ENCODE measurements around the gene AGRN. TPM values are rescaled to one million over a fixed set of nuclear protein-coding genes. Genes with fewer than 3 reads are reported as not detected.

AGRN gene
- total RNA-seq, 5 donors from 2014 or later (not counting 1 experiment from before 2014, with no cell fraction given) = 6.0 to 16.3 (median 9.9) TPM

- no peaks in the 10 kb centered on the region for H3K27me3 Mint-ChIP-seq
- no peak for ATAC-seq (replicated peaks in 1 of 4)
- 96% methylated on average over 32 of the region's 33 CpGs for WGBS (ENCODE audit: insufficient coverage)
- peaks cover 8 to 11% (median 10%) of the 10 kb centered on the region in 3 donors for H3K4me1 Mint-ChIP-seq
- peaks cover 0 to 12% of the 10 kb centered on the region in 2 experiments for H3K27me3 ChIP-seq (replicated peaks in 1 of 2; ENCODE audit: control insufficient read depth in 2 of 2, extremely low read depth in 1 of 2, insufficient read depth in 2 of 2, low read length in 1 of 2)
- no peak overlapping the region for H3K4me3 ChIP-seq (ENCODE audit: control insufficient read depth in 1 of 2, extremely low read depth in 1 of 2, low read length in 1 of 2)
- no peaks in the 10 kb centered on the region for H3K9me3 Mint-ChIP-seq
- H3K27ac Mint-ChIP-seq = no peak overlapping the region
- no peaks in the 10 kb centered on the region for H3K36me3 Mint-ChIP-seq
- H3K4me1 ChIP-seq (ENCODE audit: control insufficient read depth in 1 of 2, extremely low read depth in 1 of 2, insufficient read depth in 2 of 2, low read length in 2 of 2) = peaks cover 0 to 17% of the 10 kb centered on the region in 2 experiments
- H3K27ac ChIP-seq (ENCODE audit: low read length) = no peak overlapping the region
- no peak for DNase-seq
- CTCF ChIA-PET = no interaction called here
- H3K36me3 ChIP-seq (ENCODE audit: control insufficient read depth in 2 of 2, extremely low read depth in 1 of 2, insufficient read depth in 1 of 2, low read length in 1 of 2) = no peaks in the 10 kb centered on the region
- POLR2A ChIA-PET = no interaction called here
- H3K4me3 Mint-ChIP-seq = no peak overlapping the region
- no peaks in the 10 kb centered on the region for H3K9me3 ChIP-seq
Observed at GRCh38 chr1:1043921-1044320, 24.0 kb downstream of the AGRN start.

- no peaks in the 10 kb centered on the region for H3K9me3 ChIP-seq
- ChIA-PET CTCF (no interaction called here), POLR2A (no interaction called here)
- ATAC-seq (replicated peaks in 1 of 4) (no peak), DNase-seq (no peak)
- no peaks in the 10 kb centered on the region for H3K36me3 ChIP-seq (ENCODE audit: control insufficient read depth in 2 of 2, extremely low read depth in 1 of 2, insufficient read depth in 1 of 2, low read length in 1 of 2)
- H3K9me3 Mint-ChIP-seq = no peaks in the 10 kb centered on the region
- H3K4me1 ChIP-seq (ENCODE audit: control insufficient read depth in 1 of 2, extremely low read depth in 1 of 2, insufficient read depth in 2 of 2, low read length in 2 of 2) = peaks cover 0 to 11% of the 10 kb centered on the region in 2 experiments
- H3K4me1 Mint-ChIP-seq = peaks cover 3 to 5% (median 3%) of the 10 kb centered on the region in 3 donors
- H3K36me3 Mint-ChIP-seq = no peaks in the 10 kb centered on the region
- peaks cover 0 to 5% of the 10 kb centered on the region in 2 experiments for H3K27me3 ChIP-seq (replicated peaks in 1 of 2; ENCODE audit: control insufficient read depth in 2 of 2, extremely low read depth in 1 of 2, insufficient read depth in 2 of 2, low read length in 1 of 2)
- WGBS (ENCODE audit: insufficient coverage) = 88% methylated on average over 30 of the region's 34 CpGs
- H3K27me3 Mint-ChIP-seq = no peaks in the 10 kb centered on the region
- H3K4me3 ChIP-seq (ENCODE audit: control insufficient read depth in 1 of 2, extremely low read depth in 1 of 2, low read length in 1 of 2) = no peak overlapping the region
- no peak overlapping the region for H3K27ac Mint-ChIP-seq
- no peak overlapping the region for H3K4me3 Mint-ChIP-seq
- no peak overlapping the region for H3K27ac ChIP-seq (ENCODE audit: low read length)
Observed at GRCh38 chr1:1044455-1045078, 24.6 kb downstream of the AGRN start.

GRCh38 chr1:1045129-1045528 is 25.2 kb downstream of the AGRN start:
- H3K4me1 Mint-ChIP-seq = peaks cover 0 to 1% (median 0%) of the 10 kb centered on the region in 3 donors
- H3K36me3 Mint-ChIP-seq = no peaks in the 10 kb centered on the region
- no peaks in the 10 kb centered on the region for H3K27me3 ChIP-seq (replicated peaks in 1 of 2; ENCODE audit: control insufficient read depth in 2 of 2, extremely low read depth in 1 of 2, insufficient read depth in 2 of 2, low read length in 1 of 2)
- ATAC-seq (replicated peaks in 1 of 4) = no peak
- no peaks in the 10 kb centered on the region for H3K9me3 ChIP-seq
- peaks cover 0 to 5% of the 10 kb centered on the region in 2 experiments for H3K4me1 ChIP-seq (ENCODE audit: control insufficient read depth in 1 of 2, extremely low read depth in 1 of 2, insufficient read depth in 2 of 2, low read length in 2 of 2)
- POLR2A ChIA-PET = no interaction called here
- CTCF ChIA-PET = no interaction called here
- no peak overlapping the region for H3K4me3 Mint-ChIP-seq
- H3K27ac Mint-ChIP-seq = no peak overlapping the region
- no peak overlapping the region for H3K27ac ChIP-seq (ENCODE audit: low read length)
- no peak overlapping the region for H3K4me3 ChIP-seq (ENCODE audit: control insufficient read depth in 1 of 2, extremely low read depth in 1 of 2, low read length in 1 of 2)
- no peaks in the 10 kb centered on the region for H3K9me3 Mint-ChIP-seq
- WGBS (ENCODE audit: insufficient coverage) = 94% methylated on average over 20 of the region's 23 CpGs
- H3K27me3 Mint-ChIP-seq = no peaks in the 10 kb centered on the region
- no peak for DNase-seq
- no peaks in the 10 kb centered on the region for H3K36me3 ChIP-seq (ENCODE audit: control insufficient read depth in 2 of 2, extremely low read depth in 1 of 2, insufficient read depth in 1 of 2, low read length in 1 of 2)

- Histone ChIP-seq H3K36me3 (ENCODE audit: control insufficient read depth in 2 of 2, extremely low read depth in 1 of 2, insufficient read depth in 1 of 2, low read length in 1 of 2) (no peaks in the 10 kb centered on the region), H3K27ac (ENCODE audit: low read length) (no peak overlapping the region), H3K4me3 (ENCODE audit: control insufficient read depth in 1 of 2, extremely low read depth in 1 of 2, low read length in 1 of 2) (no peak overlapping the region), H3K4me1 (ENCODE audit: control insufficient read depth in 1 of 2, extremely low read depth in 1 of 2, insufficient read depth in 2 of 2, low read length in 2 of 2) (no peaks in the 10 kb centered on the region), H3K9me3 (no peaks in the 10 kb centered on the region), H3K27me3 (replicated peaks in 1 of 2; ENCODE audit: control insufficient read depth in 2 of 2, extremely low read depth in 1 of 2, insufficient read depth in 2 of 2, low read length in 1 of 2) (no peaks in the 10 kb centered on the region)
- DNase-seq = no peak
- H3K36me3 Mint-ChIP-seq = no peaks in the 10 kb centered on the region
- H3K27ac Mint-ChIP-seq = no peak overlapping the region
- no peaks in the 10 kb centered on the region for H3K27me3 Mint-ChIP-seq
- no peak overlapping the region for H3K4me3 Mint-ChIP-seq
- no peaks in the 10 kb centered on the region for H3K4me1 Mint-ChIP-seq
- ChIA-PET POLR2A (no interaction called here), CTCF (no interaction called here)
- 94% methylated on average over 20 of the region's 20 CpGs for WGBS (ENCODE audit: insufficient coverage)
- no peaks in the 10 kb centered on the region for H3K9me3 Mint-ChIP-seq
- no peak for ATAC-seq (replicated peaks in 1 of 4)
Observed at GRCh38 chr1:1046243-1046642, 26.3 kb downstream of the AGRN start.

- Mint-ChIP-seq H3K9me3 (no peaks in the 10 kb centered on the region), H3K4me1 (no peaks in the 10 kb centered on the region), H3K36me3 (no peaks in the 10 kb centered on the region), H3K27ac (no peak overlapping the region), H3K4me3 (no peak overlapping the region), H3K27me3 (no peaks in the 10 kb centered on the region)
- ChIA-PET POLR2A (no interaction called here), CTCF (no interaction called here)
- Histone ChIP-seq H3K4me1 (ENCODE audit: control insufficient read depth in 1 of 2, extremely low read depth in 1 of 2, insufficient read depth in 2 of 2, low read length in 2 of 2) (no peaks in the 10 kb centered on the region), H3K27ac (ENCODE audit: low read length) (no peak overlapping the region), H3K36me3 (ENCODE audit: control insufficient read depth in 2 of 2, extremely low read depth in 1 of 2, insufficient read depth in 1 of 2, low read length in 1 of 2) (no peaks in the 10 kb centered on the region), H3K4me3 (ENCODE audit: control insufficient read depth in 1 of 2, extremely low read depth in 1 of 2, low read length in 1 of 2) (no peak overlapping the region), H3K9me3 (no peaks in the 10 kb centered on the region), H3K27me3 (replicated peaks in 1 of 2; ENCODE audit: control insufficient read depth in 2 of 2, extremely low read depth in 1 of 2, insufficient read depth in 2 of 2, low read length in 1 of 2) (no peaks in the 10 kb centered on the region)
- ATAC-seq (replicated peaks in 1 of 4) = no peak
- WGBS (ENCODE audit: insufficient coverage) = 93% methylated on average over 25 of the region's 26 CpGs
- DNase-seq = no peak
Observed at GRCh38 chr1:1046767-1047166, 26.8 kb downstream of the AGRN start.

GRCh38 chr1:1047407-1047806 is 27.5 kb downstream of the AGRN start:
- Mint-ChIP-seq H3K27ac (no peak overlapping the region), H3K9me3 (no peaks in the 10 kb centered on the region), H3K36me3 (no peaks in the 10 kb centered on the region)

GRCh38 chr1:1047963-1048362 is 28.0 kb downstream of the AGRN start:
- Mint-ChIP-seq H3K9me3 (no peaks in the 10 kb centered on the region), H3K4me1 (no peaks in the 10 kb centered on the region), H3K36me3 (no peaks in the 10 kb centered on the region), H3K27ac (no peak overlapping the region), H3K27me3 (no peaks in the 10 kb centered on the region), H3K4me3 (no peak overlapping the region)
- H3K27me3 ChIP-seq (replicated peaks in 1 of 2; ENCODE audit: control insufficient read depth in 2 of 2, extremely low read depth in 1 of 2, insufficient read depth in 2 of 2, low read length in 1 of 2) = no peaks in the 10 kb centered on the region
- CTCF ChIA-PET = no interaction called here
- no peak overlapping the region for H3K27ac ChIP-seq (ENCODE audit: low read length)
- no peaks in the 10 kb centered on the region for H3K36me3 ChIP-seq (ENCODE audit: control insufficient read depth in 2 of 2, extremely low read depth in 1 of 2, insufficient read depth in 1 of 2, low read length in 1 of 2)
- H3K4me3 ChIP-seq (ENCODE audit: control insufficient read depth in 1 of 2, extremely low read depth in 1 of 2, low read length in 1 of 2) = no peak overlapping the region
- 88% methylated on average over 13 of the region's 25 CpGs for WGBS (ENCODE audit: insufficient coverage)
- no peaks in the 10 kb centered on the region for H3K4me1 ChIP-seq (ENCODE audit: control insufficient read depth in 1 of 2, extremely low read depth in 1 of 2, insufficient read depth in 2 of 2, low read length in 2 of 2)
- DNase-seq (no peak), ATAC-seq (replicated peaks in 1 of 4) (no peak)
- POLR2A ChIA-PET = no interaction called here
- no peaks in the 10 kb centered on the region for H3K9me3 ChIP-seq

More at GRCh38 chr1:1047407-1047806, 27.5 kb downstream of the AGRN start:
- Histone ChIP-seq H3K9me3 (no peaks in the 10 kb centered on the region), H3K4me3 (ENCODE audit: control insufficient read depth in 1 of 2, extremely low read depth in 1 of 2, low read length in 1 of 2) (no peak overlapping the region), H3K36me3 (ENCODE audit: control insufficient read depth in 2 of 2, extremely low read depth in 1 of 2, insufficient read depth in 1 of 2, low read length in 1 of 2) (no peaks in the 10 kb centered on the region), H3K4me1 (ENCODE audit: control insufficient read depth in 1 of 2, extremely low read depth in 1 of 2, insufficient read depth in 2 of 2, low read length in 2 of 2) (no peaks in the 10 kb centered on the region), H3K27ac (ENCODE audit: low read length) (no peak overlapping the region), H3K27me3 (replicated peaks in 1 of 2; ENCODE audit: control insufficient read depth in 2 of 2, extremely low read depth in 1 of 2, insufficient read depth in 2 of 2, low read length in 1 of 2) (no peaks in the 10 kb centered on the region)
- no peaks in the 10 kb centered on the region for H3K27me3 Mint-ChIP-seq
- no peak for ATAC-seq (replicated peaks in 1 of 4)
- H3K4me3 Mint-ChIP-seq = no peak overlapping the region
- H3K4me1 Mint-ChIP-seq = no peaks in the 10 kb centered on the region
- WGBS (ENCODE audit: insufficient coverage) = 95% methylated on average over 16 of the region's 19 CpGs
- DNase-seq = no peak
- POLR2A ChIA-PET = no interaction called here
- CTCF ChIA-PET = no interaction called here
